Measurements from ENCODE around the gene TCAIM.

GRCh38 chr3:44416031-44417030 lies 77.8 kb downstream of the TCAIM start:
- TF ChIP-seq CTCF (conservative IDR thresholded peaks at IDR 0.05; ENCODE audit: low read depth, low read length), result no peak
- no peak for TF ChIP-seq RFX5 (IDR thresholded peaks at IDR 0.05; ENCODE audit: low read depth, low read length)
- TF ChIP-seq POLR2A (IDR thresholded peaks at IDR 0.05; ENCODE audit: low read depth, low read length), result no peak
- TF ChIP-seq MXI1 (IDR thresholded peaks at IDR 0.05; ENCODE audit: borderline replicate concordance, low read depth, low read length), result no peak
- no peak for TF ChIP-seq MAFK (IDR thresholded peaks at IDR 0.05; ENCODE audit: low read depth, low read length)
- TF ChIP-seq RCOR1 (IDR thresholded peaks at IDR 0.05; ENCODE audit: insufficient replicate concordance, low read length), result no peak
